Panc1 (cell line): ENCODE results near the gene GOLGB1.

Source experiments
- POLR2AphosphoS5 ChIP-seq: IDR thresholded peaks from 2 replicates; pipeline ENCODE4 v1.6.1; 2012; ENCODE audit warnings: mild to moderate bottlenecking, low read depth, low read length, moderate library complexity
- TCF7L2 ChIP-seq: IDR thresholded peaks from 2 replicates; pipeline ENCODE4 v1.6.1; 2011; ENCODE audit warnings: mild to moderate bottlenecking, low read depth, low read length, inconsistent platforms
- TF ChIP-seq, protein P1 (sequence below): fragments of 450-650 bp; IDR thresholded peaks from 2 replicates; pipeline ENCODE4 v1.5.1; 2017; ENCODE audit warnings: mild to moderate bottlenecking
- TF ChIP-seq, protein P2 (sequence below), 2 experiments: IDR thresholded peaks; 2 replicates each; pipeline ENCODE4 v1.6.1; 2011 to 2012; ENCODE audit warnings: low read depth in 2 of 2, control low read depth in 1 of 2, low read length in 1 of 2, mild to moderate bottlenecking in 1 of 2, moderate library complexity in 1 of 2; ENCODE audit not compliant: insufficient read depth in 1 of 2

DNA sequence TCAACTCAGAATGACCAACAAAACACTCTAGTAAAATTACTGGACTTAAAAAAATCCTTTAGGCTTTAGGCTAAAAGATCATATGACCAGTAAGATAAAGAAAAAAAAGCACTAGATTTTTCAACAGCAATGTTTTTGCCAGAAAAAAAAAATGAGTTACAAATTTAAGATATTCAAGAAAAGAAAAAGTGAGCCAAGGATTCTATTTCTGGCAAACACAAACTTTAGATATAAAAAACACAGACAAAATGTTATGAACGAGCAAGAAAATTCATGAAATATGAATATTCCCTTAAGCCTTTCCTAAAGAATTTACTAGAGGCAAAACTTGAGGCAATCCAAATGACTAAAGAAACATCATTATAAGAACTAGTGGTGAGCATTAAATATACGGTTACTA, 8.6 kb downstream of the GOLGB1 start:
- TF ChIP-seq, protein P1, sequence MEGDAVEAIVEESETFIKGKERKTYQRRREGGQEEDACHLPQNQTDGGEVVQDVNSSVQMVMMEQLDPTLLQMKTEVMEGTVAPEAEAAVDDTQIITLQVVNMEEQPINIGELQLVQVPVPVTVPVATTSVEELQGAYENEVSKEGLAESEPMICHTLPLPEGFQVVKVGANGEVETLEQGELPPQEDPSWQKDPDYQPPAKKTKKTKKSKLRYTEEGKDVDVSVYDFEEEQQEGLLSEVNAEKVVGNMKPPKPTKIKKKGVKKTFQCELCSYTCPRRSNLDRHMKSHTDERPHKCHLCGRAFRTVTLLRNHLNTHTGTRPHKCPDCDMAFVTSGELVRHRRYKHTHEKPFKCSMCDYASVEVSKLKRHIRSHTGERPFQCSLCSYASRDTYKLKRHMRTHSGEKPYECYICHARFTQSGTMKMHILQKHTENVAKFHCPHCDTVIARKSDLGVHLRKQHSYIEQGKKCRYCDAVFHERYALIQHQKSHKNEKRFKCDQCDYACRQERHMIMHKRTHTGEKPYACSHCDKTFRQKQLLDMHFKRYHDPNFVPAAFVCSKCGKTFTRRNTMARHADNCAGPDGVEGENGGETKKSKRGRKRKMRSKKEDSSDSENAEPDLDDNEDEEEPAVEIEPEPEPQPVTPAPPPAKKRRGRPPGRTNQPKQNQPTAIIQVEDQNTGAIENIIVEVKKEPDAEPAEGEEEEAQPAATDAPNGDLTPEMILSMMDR = no peak
- TF ChIP-seq POLR2AphosphoS5 = no peak
- TF ChIP-seq, protein P2, sequence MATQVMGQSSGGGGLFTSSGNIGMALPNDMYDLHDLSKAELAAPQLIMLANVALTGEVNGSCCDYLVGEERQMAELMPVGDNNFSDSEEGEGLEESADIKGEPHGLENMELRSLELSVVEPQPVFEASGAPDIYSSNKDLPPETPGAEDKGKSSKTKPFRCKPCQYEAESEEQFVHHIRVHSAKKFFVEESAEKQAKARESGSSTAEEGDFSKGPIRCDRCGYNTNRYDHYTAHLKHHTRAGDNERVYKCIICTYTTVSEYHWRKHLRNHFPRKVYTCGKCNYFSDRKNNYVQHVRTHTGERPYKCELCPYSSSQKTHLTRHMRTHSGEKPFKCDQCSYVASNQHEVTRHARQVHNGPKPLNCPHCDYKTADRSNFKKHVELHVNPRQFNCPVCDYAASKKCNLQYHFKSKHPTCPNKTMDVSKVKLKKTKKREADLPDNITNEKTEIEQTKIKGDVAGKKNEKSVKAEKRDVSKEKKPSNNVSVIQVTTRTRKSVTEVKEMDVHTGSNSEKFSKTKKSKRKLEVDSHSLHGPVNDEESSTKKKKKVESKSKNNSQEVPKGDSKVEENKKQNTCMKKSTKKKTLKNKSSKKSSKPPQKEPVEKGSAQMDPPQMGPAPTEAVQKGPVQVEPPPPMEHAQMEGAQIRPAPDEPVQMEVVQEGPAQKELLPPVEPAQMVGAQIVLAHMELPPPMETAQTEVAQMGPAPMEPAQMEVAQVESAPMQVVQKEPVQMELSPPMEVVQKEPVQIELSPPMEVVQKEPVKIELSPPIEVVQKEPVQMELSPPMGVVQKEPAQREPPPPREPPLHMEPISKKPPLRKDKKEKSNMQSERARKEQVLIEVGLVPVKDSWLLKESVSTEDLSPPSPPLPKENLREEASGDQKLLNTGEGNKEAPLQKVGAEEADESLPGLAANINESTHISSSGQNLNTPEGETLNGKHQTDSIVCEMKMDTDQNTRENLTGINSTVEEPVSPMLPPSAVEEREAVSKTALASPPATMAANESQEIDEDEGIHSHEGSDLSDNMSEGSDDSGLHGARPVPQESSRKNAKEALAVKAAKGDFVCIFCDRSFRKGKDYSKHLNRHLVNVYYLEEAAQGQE (IDR thresholded peaks at IDR 0.05; ENCODE audit: insufficient read depth in 1 of 2, low read depth in 2 of 2, low read length in 1 of 2) = no peak
- no peak for TF ChIP-seq TCF7L2
